GM19025 (cell line): ENCODE data around the gene SPAG4.

Experiments used
- ATAC-seq: cut with Tn5 transposase; IDR thresholded peaks from one replicate; pipeline ENCODE4 v1.9.1; 2021; ENCODE audit warnings: mild to moderate bottlenecking, low read depth, moderate library complexity; ENCODE audit not compliant: unreplicated experiment

SPAG4 gene

DNA sequence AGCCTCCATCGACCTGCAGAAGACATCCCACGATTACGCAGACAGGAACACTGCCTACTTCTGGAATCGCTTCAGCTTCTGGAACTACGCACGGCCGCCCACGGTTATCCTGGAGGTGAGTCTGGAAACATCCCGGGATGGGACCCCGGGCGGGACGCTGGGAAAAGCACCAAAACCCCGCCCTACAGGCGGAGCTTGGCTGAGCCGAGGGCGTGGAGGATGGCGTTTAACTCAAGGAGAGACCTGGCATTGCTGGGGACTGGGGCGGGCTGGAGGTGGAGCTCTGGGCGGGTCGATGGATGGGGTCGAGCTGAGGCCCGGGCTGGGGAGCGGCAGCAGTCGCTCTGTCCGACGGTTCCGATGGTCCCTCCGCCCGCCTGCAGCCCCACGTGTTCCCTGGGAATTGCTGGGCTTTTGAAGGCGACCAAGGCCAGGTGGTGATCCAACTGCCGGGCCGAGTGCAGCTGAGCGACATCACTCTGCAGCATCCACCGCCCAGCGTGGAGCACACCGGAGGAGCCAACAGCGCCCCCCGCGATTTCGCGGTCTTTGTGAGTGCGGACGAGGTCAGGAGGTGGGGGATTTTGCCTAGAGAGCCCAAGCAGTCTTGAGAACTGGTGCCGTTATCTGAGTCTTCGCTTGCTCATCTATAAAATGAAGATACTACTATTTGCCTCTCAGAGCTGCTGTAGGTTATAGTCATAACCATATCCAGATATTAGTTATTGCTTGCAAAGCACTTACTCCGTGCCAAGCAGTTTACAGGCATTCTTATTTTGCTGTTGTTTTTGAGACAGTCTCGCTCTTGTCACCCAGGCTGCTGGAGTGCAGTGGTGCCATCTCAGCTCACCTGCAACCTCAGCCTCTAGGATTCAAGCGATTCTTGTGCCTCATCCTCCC is 3.8 kb downstream of the SPAG4 start:
- ATAC-seq = no peak

DNA sequence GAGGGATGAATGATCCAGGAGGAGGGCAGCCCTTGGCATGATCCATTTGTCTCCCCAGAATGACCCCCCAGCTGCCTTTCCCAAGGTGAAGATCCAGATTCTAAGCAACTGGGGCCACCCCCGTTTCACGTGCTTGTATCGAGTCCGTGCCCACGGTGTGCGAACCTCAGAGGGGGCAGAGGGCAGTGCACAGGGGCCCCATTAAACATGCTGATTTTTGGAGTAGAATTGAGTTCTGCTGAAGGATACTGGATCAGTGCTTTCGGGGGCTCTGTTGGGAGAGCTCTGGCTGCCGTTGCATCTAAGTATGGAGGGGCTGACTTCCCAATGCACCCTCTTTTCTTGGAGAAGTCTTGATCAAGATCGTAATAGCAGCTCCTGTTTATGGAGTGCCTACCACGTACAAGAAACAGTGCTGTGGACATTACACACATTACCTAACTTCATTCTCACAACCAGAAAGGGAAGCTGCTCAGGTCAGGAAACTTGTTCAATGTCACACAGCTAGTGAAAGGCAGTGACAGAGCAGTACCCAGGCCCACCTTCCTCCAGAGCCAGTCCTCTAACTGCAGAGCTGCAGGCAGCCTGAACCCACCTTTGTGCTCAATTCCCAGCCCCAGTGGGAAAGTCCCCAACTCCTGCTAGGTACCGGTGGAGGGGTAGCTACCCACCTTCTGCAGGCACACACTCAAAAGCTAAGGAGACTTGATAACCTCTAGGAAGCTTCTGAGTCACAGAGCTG is 5.4 kb downstream of the SPAG4 start:
- ATAC-seq = no peak

DNA sequence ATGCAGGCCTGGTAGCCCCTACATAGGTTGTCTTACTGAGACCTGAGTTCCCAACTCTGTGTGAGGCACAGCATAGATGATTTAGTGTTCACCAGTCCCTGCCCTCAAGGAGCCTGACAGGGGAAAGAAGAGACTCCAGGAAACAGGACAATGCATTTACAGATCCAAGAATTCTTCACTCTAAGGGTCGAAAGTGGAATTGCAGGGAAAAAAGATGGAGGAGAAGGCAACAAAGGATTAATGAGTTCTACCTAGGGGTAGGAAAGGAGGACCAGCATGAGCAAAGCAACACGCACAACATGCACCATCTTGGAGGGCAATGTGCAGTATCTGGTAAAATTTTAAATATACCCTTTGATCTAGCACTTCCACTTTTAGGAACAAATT is 5.9 kb downstream of the SPAG4 start:
- no peak for ATAC-seq

DNA sequence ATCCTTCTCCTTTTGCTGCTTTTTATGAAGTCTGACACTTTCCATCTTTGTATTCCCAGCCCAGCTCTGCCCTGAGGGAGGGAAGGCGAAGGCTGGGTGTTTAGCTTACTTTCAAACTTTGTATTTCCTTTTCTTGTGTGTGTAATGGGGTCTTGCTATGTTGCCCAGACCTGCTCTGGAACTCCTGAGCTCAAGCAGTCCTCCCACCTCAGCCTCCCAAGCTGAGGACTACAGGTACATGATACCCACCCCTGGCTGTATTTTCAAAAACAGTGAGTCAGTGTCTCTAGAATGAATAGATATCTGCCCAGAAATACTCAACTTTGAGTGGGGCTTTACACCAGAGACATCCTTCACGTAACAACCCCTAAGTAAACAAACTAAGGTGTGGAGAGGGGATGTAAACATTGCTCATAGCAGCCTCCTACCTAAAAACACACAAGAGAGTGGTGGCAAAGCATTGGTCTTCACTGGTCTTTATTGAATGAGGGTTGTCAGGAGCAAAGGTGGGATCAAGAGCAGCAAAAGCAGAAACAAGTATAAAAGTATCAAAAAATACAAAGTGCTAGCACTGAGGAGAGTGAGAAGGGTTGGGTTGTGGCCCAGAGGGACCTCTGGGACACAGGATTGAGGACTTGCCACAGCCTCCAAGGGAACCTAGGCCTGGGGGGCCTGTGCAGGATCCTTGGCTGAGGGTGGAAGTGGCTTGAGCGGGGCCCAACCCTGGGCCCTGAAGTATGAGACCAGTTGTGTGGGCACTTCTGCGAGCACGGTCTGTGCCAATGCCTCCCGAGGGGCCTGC is 10.2 kb downstream of the SPAG4 start:
- ATAC-seq = no peak

DNA sequence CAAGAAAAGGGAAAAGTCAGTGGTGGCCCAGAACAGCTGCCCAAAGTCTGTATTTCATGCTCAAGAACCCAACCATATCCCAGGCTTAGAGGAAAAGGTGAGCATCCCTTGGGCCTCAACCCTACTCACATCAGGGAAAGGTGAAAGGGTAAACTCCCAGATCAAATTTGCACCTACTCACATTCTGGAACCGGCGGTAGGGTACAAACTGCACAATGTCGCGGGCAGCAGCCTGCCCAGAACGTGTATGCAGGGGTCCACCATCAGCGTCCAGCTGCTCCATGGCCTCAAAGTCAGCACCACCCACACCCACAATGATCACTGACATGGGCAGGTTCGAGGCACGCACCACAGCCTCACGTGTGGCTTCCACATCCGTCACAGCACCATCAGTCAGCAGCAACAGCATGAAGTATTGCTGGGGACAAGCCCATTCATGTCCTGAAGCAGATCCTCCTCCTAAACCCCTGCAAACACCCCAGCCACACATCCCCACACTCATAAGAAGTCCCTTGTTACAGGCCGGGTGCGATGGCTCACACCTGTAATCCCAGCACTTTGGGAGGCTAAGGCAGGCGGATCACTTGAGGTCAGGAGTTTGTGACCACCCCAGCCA is 10.9 kb downstream of the SPAG4 start:
- no peak for ATAC-seq

DNA sequence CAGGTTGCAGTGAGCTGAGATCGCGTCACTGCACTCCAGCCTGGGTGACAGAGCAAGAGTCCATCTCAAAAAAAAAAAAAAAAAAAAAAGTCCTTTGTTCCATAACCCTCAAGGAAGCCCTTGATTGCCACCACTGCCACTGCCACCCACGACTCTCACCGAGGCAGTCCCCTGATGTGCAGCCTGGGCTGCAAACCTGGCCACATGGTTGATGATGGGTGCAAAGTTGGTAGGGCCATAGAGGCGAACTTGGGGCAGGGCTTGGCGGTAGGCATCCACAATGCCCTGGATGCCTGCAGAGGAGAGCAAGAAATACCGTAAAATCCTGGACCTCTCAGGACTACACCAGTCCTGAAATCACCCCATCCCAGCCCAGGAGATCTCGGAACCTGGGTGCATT is 11.5 kb downstream of the SPAG4 start:
- ATAC-seq = no peak

DNA sequence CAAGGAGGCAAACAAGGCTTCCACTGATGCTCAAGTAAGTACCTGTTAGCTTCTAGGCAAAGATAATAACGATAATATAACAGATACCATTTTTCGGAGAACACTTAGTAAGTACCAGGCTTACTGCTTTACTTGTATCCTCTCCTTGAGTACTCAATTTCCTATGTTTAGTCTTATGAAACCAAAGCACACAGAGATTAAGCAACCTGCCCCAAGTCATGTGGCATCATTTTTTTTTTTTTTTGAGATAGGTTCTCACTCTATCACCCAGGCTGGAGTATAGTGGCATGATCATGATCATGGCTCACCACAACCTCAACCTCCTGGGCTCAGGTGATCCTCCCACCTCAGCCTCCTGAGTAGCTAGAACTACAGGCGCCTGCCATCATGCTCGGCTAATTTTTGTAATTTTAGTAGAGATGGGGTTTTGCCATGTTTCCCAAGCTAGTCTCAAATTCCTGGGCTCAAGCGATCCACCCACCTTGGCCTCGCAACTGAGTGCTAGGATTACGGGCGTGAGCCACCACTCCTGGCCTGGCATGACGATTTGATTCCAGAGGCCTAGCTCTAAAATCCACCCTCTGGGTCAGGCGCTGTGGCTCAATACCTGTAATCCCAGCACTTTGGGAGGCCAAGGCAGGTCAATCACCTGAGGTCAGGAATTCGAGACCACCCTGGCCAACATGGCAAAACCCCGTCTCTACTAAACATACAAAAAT is 14.0 kb downstream of the SPAG4 start:
- ATAC-seq = no peak

DNA sequence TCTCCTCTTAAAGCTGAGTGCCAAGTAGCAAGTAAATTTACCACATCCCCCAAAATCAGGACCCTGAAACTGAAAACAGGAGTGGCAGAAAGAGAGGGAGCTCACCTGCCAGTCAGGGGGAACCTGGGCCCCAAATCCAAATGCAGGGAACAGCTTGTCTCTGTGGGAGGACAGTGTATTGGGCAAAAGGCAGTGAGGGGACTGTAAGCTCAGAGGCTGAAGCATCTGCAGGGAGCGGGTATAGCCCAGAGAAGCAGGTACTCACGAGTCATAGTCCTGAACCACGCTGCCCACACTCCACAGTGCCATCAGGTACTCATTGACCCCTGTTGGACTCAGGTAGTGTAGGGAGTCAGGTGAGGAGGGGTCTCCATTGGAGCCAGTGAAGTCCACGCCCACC is 15.0 kb downstream of the SPAG4 start:
- ATAC-seq = no peak

DNA sequence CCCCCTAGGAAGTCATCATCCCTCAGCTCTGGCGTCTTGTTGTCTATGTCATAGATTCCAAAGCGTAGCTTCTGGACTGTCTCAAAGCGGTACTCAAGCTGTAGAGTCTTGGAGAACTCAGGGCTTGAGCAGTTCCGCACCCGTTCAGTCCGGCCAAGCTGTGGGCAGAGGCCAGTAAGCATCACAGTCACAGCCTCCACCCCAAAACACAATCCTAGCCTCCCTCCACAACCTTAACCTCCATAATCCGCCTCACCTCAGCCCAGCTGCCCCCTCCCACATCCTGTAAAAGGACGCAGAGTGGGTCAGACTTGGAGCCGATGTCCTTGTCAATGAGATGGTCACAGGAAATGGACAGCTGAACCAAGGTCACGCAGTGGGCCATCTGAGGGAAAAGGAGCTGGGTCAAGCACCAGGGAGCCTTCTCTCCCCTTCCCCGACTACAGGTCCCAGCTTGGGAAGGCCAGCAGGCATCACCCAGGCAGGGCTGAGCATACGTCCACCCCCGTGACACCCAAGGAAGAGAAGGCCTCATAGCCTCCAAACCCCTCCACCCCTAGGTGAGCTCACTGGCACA is 17.0 kb downstream of the SPAG4 start:
- ATAC-seq = no peak

DNA sequence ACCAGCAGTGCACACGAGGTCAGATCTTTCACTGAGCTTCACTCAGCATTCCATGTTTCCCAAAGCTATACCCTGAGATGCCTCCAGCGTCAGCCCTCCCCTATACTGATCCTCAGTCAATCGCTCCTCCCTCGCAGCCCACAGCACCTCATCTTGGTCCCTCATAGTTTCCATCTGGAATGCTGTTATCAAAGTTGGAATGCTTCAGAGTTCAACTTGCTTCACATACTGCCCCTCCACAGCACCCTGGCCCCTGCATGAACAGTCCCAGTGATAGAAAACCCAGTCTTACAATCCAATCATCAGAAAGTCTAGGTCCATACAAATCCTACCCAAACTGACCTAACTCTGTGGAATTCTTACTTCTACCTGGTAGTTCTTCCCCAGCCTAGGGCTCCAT is 20.0 kb downstream of the SPAG4 start:
- no peak for ATAC-seq

DNA sequence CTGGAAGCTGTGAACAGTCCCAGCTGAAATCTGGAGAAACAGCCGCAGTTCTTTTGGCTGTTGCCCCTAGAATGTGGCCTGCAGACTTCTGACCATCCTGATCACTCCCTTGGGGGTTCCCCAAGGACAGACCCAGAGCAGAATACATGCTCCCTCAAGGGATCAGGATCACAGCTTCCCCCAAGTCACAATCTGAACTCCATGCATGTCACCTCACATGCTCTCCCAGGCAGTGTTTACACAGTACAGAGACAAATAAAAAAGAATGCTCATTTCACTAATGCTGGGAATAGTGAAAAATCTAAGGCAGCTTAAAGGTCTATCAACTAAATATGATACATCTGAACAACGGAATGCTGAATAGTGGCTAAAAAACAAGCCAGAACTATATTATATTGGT is 20.5 kb downstream of the SPAG4 start:
- no peak for ATAC-seq

DNA sequence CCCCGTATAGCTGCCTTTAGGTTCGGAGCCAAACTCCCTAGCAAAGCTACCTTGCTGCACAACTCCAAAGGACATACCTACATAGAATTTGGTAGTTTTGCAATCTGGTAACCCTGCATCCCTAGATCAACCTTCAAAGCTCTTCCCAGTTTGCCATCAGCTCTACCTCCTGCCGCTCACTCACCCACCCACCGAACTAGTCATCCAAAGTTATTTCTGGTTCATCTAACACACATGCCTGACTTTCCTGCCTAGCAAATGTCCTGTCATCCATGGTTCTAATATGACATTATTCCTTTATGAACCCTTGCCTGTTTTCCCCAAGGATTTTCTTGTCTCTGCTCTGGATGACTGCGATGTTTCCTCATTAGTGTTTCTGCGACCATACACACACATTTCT is 21.6 kb downstream of the SPAG4 start:
- ATAC-seq = no peak

DNA sequence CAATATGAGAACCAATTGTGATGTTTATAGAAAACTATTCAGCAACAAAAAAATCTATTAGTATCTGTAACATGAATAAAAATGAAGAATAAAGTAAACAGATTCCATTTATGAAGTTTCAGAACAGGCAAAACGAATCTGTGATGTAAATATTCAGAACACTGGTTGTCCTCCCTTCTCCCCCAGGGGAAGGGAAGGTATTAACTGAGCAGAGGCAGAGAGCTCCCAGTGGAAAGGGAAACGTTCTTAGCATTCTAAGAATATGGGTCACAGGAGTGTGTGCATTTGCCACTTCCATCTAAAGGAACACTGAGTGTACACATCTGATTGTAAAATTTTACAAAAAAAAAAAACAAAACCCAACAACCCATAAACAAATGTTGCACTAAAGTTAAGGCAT is 23.1 kb downstream of the SPAG4 start:
- no peak for ATAC-seq

DNA sequence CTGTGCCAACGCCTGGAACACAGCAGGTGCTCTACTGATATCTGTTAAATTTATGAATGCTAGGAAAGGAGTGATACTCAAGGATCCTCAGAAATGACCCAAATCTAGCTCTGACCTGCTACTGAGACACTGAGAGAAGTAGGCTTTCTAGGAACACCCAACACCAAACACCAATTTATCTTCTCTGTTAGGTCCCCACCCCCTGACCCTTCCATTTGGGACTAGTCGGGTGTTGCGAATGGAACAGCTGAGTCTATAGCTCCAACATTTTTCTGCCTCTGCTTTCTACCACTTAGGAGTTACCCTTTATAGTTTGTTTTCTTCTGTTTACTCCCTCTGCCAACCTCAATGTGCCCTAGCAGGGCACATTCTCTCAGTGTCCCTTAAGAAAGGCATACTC is 25.1 kb downstream of the SPAG4 start:
- no peak for ATAC-seq

DNA sequence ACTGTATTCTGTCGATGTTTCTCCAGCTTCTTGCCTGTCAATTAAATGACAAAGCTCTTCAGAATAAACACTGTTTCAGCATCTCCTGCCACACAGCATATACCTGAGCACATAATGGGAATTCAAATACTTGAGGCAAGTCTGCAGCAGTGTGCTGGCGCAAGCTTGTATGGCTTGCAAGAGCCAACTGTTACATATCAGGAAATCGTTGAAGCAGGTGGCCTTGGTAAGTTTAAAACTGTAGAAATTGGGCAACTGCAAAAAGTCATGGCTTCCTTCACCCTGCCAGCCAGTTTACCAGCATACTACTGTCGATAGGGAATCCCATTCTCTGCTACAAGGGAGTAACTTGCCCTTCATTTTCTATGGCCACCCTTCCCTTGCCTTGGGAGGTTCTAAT is 26.1 kb downstream of the SPAG4 start:
- no peak for ATAC-seq

DNA sequence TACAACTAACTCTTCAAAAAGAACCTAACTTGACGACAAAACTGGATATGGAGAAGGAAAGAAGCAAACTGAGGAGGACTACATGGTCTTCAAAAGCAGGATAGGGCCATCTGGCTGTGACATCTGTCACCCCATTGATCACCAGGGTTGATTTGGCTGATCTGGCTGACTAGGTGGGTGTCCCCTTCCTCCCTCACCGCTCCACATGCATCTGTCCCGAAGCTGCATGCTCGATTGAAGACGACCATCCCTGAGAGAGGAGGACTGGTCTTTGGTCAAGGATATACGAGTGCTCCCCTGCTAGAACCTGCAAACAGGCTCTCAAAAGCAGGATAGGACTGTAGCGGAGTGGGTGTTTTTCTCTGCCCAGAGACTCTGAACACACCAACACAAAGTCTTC is 27.4 kb downstream of the SPAG4 start:
- no peak for ATAC-seq

DNA sequence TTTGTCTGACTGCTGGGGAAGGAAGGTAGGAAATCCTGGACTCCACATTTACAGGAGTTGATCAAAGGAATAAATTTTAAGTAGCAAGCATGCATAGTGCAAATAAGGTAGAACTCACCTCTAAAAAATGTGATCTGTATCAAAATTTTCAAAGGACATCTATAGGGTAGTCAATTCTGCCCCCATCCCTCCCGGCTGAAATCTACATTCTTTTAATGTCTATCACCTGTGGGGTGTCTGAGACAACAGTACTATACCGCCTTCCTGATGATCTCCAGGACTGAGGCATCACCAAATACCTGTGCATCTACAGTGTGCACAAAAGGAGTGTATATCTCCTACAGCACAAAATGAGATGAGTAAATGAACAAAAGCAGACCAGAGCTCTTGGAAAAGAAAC is 29.2 kb downstream of the SPAG4 start:
- no peak for ATAC-seq

DNA sequence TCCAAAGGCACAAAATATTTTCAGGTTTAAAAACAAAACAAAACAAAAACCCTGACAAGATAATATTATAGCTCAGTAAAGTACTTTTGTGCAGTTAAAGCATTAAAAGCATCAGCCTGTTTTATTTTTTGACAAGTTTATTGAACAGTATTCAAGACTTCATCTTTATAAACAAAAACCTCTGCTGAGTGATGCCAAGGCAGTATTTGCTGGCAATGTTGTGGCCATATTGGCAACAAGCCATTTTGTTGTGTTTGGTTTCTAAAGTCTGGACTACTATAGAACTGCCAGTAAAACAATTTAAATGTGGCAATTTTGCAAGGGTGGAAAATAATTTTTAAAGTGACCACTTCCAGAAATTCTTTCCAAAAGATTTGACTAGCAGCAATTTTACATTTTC is 33.2 kb downstream of the SPAG4 start:
- ATAC-seq = no peak

DNA sequence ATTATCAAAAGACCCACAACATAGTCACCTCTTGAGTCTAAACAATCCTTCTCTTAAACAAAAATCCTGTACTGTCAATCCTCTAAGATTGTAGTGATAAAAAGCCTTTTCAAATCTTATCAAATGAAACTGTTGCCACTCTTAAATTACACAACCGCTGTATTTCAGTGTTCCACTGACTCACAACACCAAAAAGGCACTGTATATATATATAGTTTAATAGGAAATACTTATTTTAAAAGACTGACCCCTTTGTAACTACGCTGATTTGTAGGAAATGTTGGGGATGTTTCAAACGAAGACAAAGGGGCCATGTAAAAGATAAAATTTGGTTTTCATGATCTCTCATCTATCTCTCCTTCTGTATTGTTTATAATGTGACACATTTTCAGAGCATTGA is 35.0 kb downstream of the SPAG4 start:
- ATAC-seq = no peak

DNA sequence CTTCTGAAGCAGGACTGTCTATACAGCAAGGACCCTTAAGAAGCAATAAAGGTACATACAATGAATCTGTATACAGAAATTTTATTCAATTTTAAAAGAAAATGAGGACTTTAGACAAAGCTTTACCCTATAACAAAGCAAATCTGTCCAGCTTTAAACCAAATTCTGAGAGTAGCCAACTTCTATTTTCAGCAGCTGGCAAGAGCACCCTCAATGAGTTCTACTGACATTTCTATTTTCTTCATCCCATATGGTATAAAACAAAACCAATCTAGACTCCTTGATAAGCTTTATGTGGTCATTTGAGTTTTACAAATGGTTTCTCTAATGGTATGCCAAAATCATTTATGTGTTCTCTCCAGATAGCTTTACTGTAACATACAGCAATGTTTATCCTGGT is 36.3 kb downstream of the SPAG4 start:
- ATAC-seq = no peak
